K562 (cell line): Measurements from ENCODE around the gene DPY30. TPM values are rescaled to one million over a fixed set of nuclear protein-coding genes. Genes with fewer than 3 reads are reported as not detected.

Source experiments
- CHD2 ChIP-seq: IDR thresholded peaks from 2 replicates; pipeline ENCODE4 v1.6.1; 2011; ENCODE audit warnings: low read depth, low read length
- CHD4 ChIP-seq: fragments of 200-600 bp; sonication (generic); IDR thresholded peaks from 3 replicates; pipeline ENCODE4 v1.6.1; 2012; ENCODE audit warnings: low read depth, mild to moderate bottlenecking, mixed read lengths, low read length, inconsistent platforms; ENCODE audit not compliant: insufficient read depth, insufficient replicate concordance, poor library complexity, severe bottlenecking
- DDX20 ChIP-seq: fragments of 450-650 bp; IDR thresholded peaks from 2 replicates; pipeline ENCODE4 v1.6.1; 2016; ENCODE audit warnings: missing genetic modification characterization, low read depth, mild to moderate bottlenecking, missing compliant biosample characterization, moderate library complexity
- FIP1L1 ChIP-seq: fragments of 200-400 bp; formaldehyde crosslinking; IDR thresholded peaks from 2 replicates; pipeline ENCODE4 v1.6.1; 2018; ENCODE audit warnings: mild to moderate bottlenecking, low read depth, low read length; ENCODE audit not compliant: poor library complexity, severe bottlenecking
- HIVEP1 ChIP-seq: fragments of 250-450 bp; sonication (Bioruptor Pico); IDR thresholded peaks from 2 replicates; pipeline ENCODE4 v1.4.0; 2020; ENCODE audit warnings: mild to moderate bottlenecking
- KLF6 ChIP-seq: fragments of 250-450 bp; sonication (Bioruptor Pico); IDR thresholded peaks from 2 replicates; pipeline ENCODE4 v1.4.0; 2020; ENCODE audit warnings: mild to moderate bottlenecking, moderate library complexity, borderline replicate concordance
- MYNN ChIP-seq, 2 experiments: sonication (generic); formaldehyde crosslinking in 1 of 2; IDR thresholded peaks; 2 replicates each; pipeline versions ENCODE4 v1.5.0 to v1.6.1; 2016 to 2020; ENCODE audit warnings: antibody characterized with exemption in 1 of 2, missing genetic modification reagents in 1 of 2
- NFXL1 ChIP-seq: fragments of 450-650 bp; formaldehyde crosslinking; IDR thresholded peaks from 2 replicates; pipeline ENCODE4 v1.4.0; 2021; ENCODE audit warnings: mild to moderate bottlenecking
- POLR2A ChIP-seq: fragments of 450-650 bp; conservative IDR thresholded peaks from 2 replicates; pipeline ENCODE4 v1.6.1; 2016
- RFX1 ChIP-seq: fragments of 450-650 bp; IDR thresholded peaks from 2 replicates; pipeline ENCODE4 v1.6.1; 2016; ENCODE audit warnings: mild to moderate bottlenecking, moderate library complexity
- SP2 ChIP-seq: IDR thresholded peaks from 2 replicates; pipeline ENCODE4 v1.6.1; 2011; ENCODE audit warnings: mild to moderate bottlenecking, low read depth, low read length, moderate library complexity; ENCODE audit not compliant: poor library complexity, severe bottlenecking; ENCODE audit errors: extremely low read depth
- TCFL5 ChIP-seq: fragments of 250-450 bp; sonication (Bioruptor Pico); conservative IDR thresholded peaks from 2 replicates; pipeline ENCODE4 v1.6.1; 2021; ENCODE audit warnings: mild to moderate bottlenecking, moderate library complexity, matching md5 sums
- ZNF12 ChIP-seq: sonication (generic); formaldehyde crosslinking; IDR thresholded peaks from 2 replicates; pipeline ENCODE4 v1.4.0; 2020; ENCODE audit warnings: mild to moderate bottlenecking, missing genetic modification reagents
- ZNF3 ChIP-seq: fragments of 250-450 bp; sonication (Bioruptor Pico); IDR thresholded peaks from 2 replicates; pipeline ENCODE4 v1.5.0; 2021; ENCODE audit warnings: mild to moderate bottlenecking, moderate library complexity
- ZNF431 ChIP-seq: sonication (generic); formaldehyde crosslinking; IDR thresholded peaks from 2 replicates; pipeline ENCODE4 v1.8.0; 2022; ENCODE audit warnings: mild to moderate bottlenecking, missing genetic modification reagents
- polyA plus RNA-seq, 8 experiments: library from polyadenylated mRNA; depleted of rRNA in 4 of 8; stranded (reverse) in 5 of 8; unstranded in 3 of 8; fragments of >200 nt; fragmentation: Nextera tagmentation in 2 of 8; fragmentation: Illumina TruSeq in 1 of 8; extraction: Ambion mirVana in 2 of 8; extraction: Trizol in 1 of 8; gene quantifications; 2 replicates each; pipeline versions ENCODE4 v1.2.1 to v1.2.3, GENCODE V29; 2011 to 2014; ENCODE audit warnings: inconsistent platforms in 1 of 8, missing spikeins in 1 of 8
- total RNA-seq, 7 experiments: library from RNA; depleted of rRNA in 6 of 7; stranded (reverse); fragments of >200 nt in 6 of 7; fragmentation: Illumina TruSeq in 2 of 7; extraction: Trizol in 2 of 7; gene quantifications; 2 replicates each; pipeline versions ENCODE4 v1.2.1 to v1.2.3, GENCODE V29; 2011 to 2021; ENCODE audit warnings: low replicate concordance in 1 of 7
- TF ChIP-seq, protein P1 (sequence below): sonication (generic); formaldehyde crosslinking; IDR thresholded peaks from 2 replicates; pipeline ENCODE4 v1.8.0; 2022; ENCODE audit warnings: mild to moderate bottlenecking, missing genetic modification reagents
- TF ChIP-seq, protein P2 (sequence below), 2 experiments: fragments of 150-350 bp in 1 of 2; IDR thresholded peaks; 2 replicates each; pipeline ENCODE4 v1.6.1; 2012 to 2016; ENCODE audit warnings: low read depth in 2 of 2, low read length in 2 of 2, mild to moderate bottlenecking in 1 of 2, moderate library complexity in 1 of 2
- TF ChIP-seq, protein P3 (sequence below): fragments of 450-650 bp; conservative IDR thresholded peaks from 2 replicates; pipeline ENCODE4 v1.6.1; 2016; ENCODE audit warnings: missing genetic modification characterization, low read depth, mild to moderate bottlenecking, missing compliant biosample characterization, moderate library complexity
- TF ChIP-seq, protein P4 (sequence below), 2 experiments: fragments of 450-650 bp in 1 of 2; sonication (generic) in 1 of 2; formaldehyde crosslinking; conservative IDR thresholded peaks; 2 replicates each; pipeline versions ENCODE4 v1.4.0 to v1.8.1; 2020 to 2022; ENCODE audit warnings: mild to moderate bottlenecking in 1 of 2, missing genetic modification reagents in 1 of 2

The DPY30 gene
- total and polyA plus RNA-seq, 9 of the 15 experiments (the other 6 are each of a cell fraction or from before 2014, with no cell fraction given): 64.6 to 402 (median 116) TPM

DNA sequence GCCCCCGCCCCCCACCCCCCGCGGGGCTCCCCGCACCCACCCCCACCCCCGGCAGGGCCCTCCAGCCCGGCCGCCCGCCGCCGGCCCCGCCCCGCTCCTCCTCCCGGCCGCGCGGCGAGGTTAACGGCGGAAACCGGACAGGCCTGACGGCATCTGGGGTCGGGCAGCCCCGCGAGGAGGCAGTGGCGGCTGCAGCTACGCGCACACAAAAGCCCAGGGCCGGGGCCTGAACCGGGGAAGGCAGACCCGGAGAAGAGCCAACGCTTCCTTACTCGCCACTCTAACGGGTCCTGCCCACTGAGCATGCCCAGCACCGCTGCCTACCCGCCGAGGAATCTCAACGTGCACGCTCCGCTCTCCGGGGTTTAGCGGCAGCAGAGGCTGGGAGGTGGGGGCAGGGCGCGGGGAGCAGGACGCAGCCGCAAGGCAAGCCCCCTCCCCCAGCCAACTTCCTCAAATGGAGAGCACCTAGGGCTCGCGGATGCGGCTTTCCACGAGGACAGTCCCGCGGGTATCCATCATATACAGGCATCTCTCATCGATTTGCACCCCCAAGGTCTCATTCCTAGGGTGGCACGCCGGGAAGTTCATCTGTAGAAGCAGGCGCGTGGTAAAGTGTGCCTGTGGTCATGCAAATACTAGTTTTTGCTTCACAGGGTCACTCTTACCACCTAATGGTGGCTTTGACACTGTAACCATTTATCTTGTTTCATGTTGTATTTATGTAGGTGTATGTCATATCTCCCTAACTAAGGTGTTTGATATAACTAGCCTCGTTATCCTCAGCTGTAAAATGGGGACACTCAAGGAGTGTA, 28.7 kb downstream of the DPY30 start, which contains the start of gene MEMO1 (continued):
- TF ChIP-seq, protein P1, sequence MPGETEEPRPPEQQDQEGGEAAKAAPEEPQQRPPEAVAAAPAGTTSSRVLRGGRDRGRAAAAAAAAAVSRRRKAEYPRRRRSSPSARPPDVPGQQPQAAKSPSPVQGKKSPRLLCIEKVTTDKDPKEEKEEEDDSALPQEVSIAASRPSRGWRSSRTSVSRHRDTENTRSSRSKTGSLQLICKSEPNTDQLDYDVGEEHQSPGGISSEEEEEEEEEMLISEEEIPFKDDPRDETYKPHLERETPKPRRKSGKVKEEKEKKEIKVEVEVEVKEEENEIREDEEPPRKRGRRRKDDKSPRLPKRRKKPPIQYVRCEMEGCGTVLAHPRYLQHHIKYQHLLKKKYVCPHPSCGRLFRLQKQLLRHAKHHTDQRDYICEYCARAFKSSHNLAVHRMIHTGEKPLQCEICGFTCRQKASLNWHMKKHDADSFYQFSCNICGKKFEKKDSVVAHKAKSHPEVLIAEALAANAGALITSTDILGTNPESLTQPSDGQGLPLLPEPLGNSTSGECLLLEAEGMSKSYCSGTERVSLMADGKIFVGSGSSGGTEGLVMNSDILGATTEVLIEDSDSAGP: peak; percentile 51; the same call in 1 of the 2 replicates
- TF ChIP-seq TCFL5 (no peak), CHD4 (no peak), RFX1 (no peak), HIVEP1 (CRISPR knock-in tag) (no peak), SP2 (no peak), ZNF3 (CRISPR knock-in tag) (no peak), CHD2 (peak; percentile 83), POLR2A (peak; percentile 91), FIP1L1 (peak; percentile 79), NFXL1 (CRISPR knock-in tag) (no peak), ZNF12 (CRISPR knock-in tag) (peak; percentile 59; the same call in 1 of the 2 replicates), ZNF431 (peak; percentile 68; the same call in 1 of the 2 replicates), KLF6 (CRISPR knock-in tag) (peak; percentile 51; the same call in 1 of the 2 replicates), MYNN (IDR thresholded peaks at IDR 0.05) (peak; percentile 86), MYNN (CRISPR knock-in tag; IDR thresholded peaks at IDR 0.05) (no peak), DDX20 (tag) (no peak)
- TF ChIP-seq, protein P2, sequence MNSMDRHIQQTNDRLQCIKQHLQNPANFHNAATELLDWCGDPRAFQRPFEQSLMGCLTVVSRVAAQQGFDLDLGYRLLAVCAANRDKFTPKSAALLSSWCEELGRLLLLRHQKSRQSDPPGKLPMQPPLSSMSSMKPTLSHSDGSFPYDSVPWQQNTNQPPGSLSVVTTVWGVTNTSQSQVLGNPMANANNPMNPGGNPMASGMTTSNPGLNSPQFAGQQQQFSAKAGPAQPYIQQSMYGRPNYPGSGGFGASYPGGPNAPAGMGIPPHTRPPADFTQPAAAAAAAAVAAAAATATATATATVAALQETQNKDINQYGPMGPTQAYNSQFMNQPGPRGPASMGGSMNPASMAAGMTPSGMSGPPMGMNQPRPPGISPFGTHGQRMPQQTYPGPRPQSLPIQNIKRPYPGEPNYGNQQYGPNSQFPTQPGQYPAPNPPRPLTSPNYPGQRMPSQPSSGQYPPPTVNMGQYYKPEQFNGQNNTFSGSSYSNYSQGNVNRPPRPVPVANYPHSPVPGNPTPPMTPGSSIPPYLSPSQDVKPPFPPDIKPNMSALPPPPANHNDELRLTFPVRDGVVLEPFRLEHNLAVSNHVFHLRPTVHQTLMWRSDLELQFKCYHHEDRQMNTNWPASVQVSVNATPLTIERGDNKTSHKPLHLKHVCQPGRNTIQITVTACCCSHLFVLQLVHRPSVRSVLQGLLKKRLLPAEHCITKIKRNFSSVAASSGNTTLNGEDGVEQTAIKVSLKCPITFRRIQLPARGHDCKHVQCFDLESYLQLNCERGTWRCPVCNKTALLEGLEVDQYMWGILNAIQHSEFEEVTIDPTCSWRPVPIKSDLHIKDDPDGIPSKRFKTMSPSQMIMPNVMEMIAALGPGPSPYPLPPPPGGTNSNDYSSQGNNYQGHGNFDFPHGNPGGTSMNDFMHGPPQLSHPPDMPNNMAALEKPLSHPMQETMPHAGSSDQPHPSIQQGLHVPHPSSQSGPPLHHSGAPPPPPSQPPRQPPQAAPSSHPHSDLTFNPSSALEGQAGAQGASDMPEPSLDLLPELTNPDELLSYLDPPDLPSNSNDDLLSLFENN (IDR thresholded peaks at IDR 0.05; ENCODE audit: low read depth in 2 of 2, low read length in 2 of 2): no peak
- TF ChIP-seq, protein P3, sequence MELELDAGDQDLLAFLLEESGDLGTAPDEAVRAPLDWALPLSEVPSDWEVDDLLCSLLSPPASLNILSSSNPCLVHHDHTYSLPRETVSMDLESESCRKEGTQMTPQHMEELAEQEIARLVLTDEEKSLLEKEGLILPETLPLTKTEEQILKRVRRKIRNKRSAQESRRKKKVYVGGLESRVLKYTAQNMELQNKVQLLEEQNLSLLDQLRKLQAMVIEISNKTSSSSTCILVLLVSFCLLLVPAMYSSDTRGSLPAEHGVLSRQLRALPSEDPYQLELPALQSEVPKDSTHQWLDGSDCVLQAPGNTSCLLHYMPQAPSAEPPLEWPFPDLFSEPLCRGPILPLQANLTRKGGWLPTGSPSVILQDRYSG: no peak
- TF ChIP-seq, protein P4, sequence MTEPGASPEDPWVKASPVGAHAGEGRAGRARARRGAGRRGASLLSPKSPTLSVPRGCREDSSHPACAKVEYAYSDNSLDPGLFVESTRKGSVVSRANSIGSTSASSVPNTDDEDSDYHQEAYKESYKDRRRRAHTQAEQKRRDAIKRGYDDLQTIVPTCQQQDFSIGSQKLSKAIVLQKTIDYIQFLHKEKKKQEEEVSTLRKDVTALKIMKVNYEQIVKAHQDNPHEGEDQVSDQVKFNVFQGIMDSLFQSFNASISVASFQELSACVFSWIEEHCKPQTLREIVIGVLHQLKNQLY (CRISPR knock-in tag; conservative IDR thresholded peaks at IDR 0.05): no peak
